Tibial nerve (tissue), 4 donors: ENCODE measurements around the gene PAQR4. TPM values are rescaled to one million over a fixed set of nuclear protein-coding genes. Genes with fewer than 3 reads are reported as not detected.

Source experiments
- DNase-seq, 2 donors: peaks; one replicate each; pipeline ENCODE4 v3.0.0-alpha.2; 2019; ENCODE audit warnings: low spot score in 2 of 2
- H3K27ac ChIP-seq, 4 donors: fragments of 200-600 bp; sonication (generic) in 3 of 4; one replicate each; pipeline ENCODE4 v1.5.1; 2017 to 2019; ENCODE audit warnings: mild to moderate bottlenecking in 1 of 4
- H3K27me3 ChIP-seq, 2 donors: fragments of 200-600 bp; sonication (generic) in 1 of 2; one replicate each; pipeline versions ENCODE4 v1.5.1 to v1.6.0; 2017 to 2019
- H3K36me3 ChIP-seq, 3 donors: fragments of 200-600 bp; sonication (generic); one replicate each; pipeline ENCODE4 v1.5.1; 2018 to 2019
- H3K4me1 ChIP-seq, 4 donors: fragments of 200-600 bp; sonication (generic) in 3 of 4; one replicate each; pipeline ENCODE4 v1.5.1; 2017 to 2019
- H3K4me3 ChIP-seq, 4 donors: fragments of 200-600 bp; sonication (generic) in 3 of 4; one replicate each; pipeline ENCODE4 v1.5.1; 2017 to 2019; ENCODE audit warnings: mild to moderate bottlenecking in 1 of 4, moderate library complexity in 1 of 4
- H3K9me3 ChIP-seq, 4 donors: fragments of 200-600 bp; sonication (generic) in 3 of 4; one replicate each; pipeline ENCODE4 v1.5.1; 2017 to 2019
- CTCF ChIP-seq, 5 experiments: fragments of 200-600 bp in 3 of 5; fragments of 450-650 bp in 2 of 5; sonication (generic) in 3 of 5; IDR thresholded peaks; one replicate each; pipeline ENCODE4 v1.5.1; 2016 to 2019; ENCODE audit warnings: antibody characterized with exemption in 5 of 5, mild to moderate bottlenecking in 3 of 5, moderate library complexity in 2 of 5
- EP300 ChIP-seq, 2 donors: sonication (generic); formaldehyde crosslinking; IDR thresholded peaks; one replicate each; pipeline ENCODE4 v1.6.1; 2017; ENCODE audit warnings: antibody characterized with exemption in 2 of 2, mild to moderate bottlenecking in 1 of 2
- POLR2A ChIP-seq, 2 donors: fragments of 450-650 bp; IDR thresholded peaks; one replicate each; pipeline ENCODE4 v1.6.1; 2017; ENCODE audit warnings: antibody characterized with exemption in 2 of 2, mild to moderate bottlenecking in 2 of 2, moderate library complexity in 2 of 2
- WGBS, 2 donors: methylation state at CpG; one replicate each; pipeline ENCODE4 v1.1.5; 2018; 5-methylcytosine and 5-hydroxymethylcytosine counted together
- total RNA-seq, 4 donors: library from RNA; depleted of rRNA; stranded (reverse); fragments of >200 nt; gene quantifications; one replicate each; pipeline ENCODE4 v1.1.0, GENCODE V29; 2016

Gene PAQR4
- total RNA-seq, 4 donors from 2014 or later, result 5.1 to 15.0 (median 7.9) TPM

- no peak overlapping the region for H3K4me3 ChIP-seq
- WGBS, 2 donors, result 40 to 56% methylated on average over 12 to 14 of the region's 27 CpGs
- peaks cover 0 to 74% of the 10 kb centered on the region in 2 donors for H3K27me3 ChIP-seq
- H3K9me3 ChIP-seq, result no peaks in the 10 kb centered on the region
- no peak for DNase-seq
- TF ChIP-seq POLR2A (IDR thresholded peaks at IDR 0.05) (no peak), CTCF (IDR thresholded peaks at IDR 0.05) (no peak), EP300 (IDR thresholded peaks at IDR 0.05) (no peak)
- H3K4me1 ChIP-seq, result peaks cover 0 to 14% (median under 1%) of the 10 kb centered on the region in 4 donors
- H3K27ac ChIP-seq, result no peak overlapping the region
- H3K36me3 ChIP-seq, result no peaks in the 10 kb centered on the region
Measured at GRCh38 chr16:3013491-3013951, 44.4 kb downstream of the PAQR4 start.

- Histone ChIP-seq H3K36me3 (no peaks in the 10 kb centered on the region), H3K4me3 (no peak overlapping the region), H3K4me1 (peaks cover 0 to 11% (median 0%) of the 10 kb centered on the region in 4 donors), H3K9me3 (no peaks in the 10 kb centered on the region), H3K27me3 (peaks cover 0 to 74% of the 10 kb centered on the region in 2 donors), H3K27ac (no peak overlapping the region)
- no peak for DNase-seq
- WGBS, 2 donors, result 45 to 57% methylated on average over 10 to 11 of the region's 12 CpGs
- TF ChIP-seq EP300 (IDR thresholded peaks at IDR 0.05), result no peak
- TF ChIP-seq CTCF (IDR thresholded peaks at IDR 0.05), result no peak
- TF ChIP-seq POLR2A (IDR thresholded peaks at IDR 0.05), result no peak
Measured at GRCh38 chr16:3013998-3014690, 45.0 kb downstream of the PAQR4 start.

- TF ChIP-seq POLR2A (IDR thresholded peaks at IDR 0.05) (no peak), CTCF (IDR thresholded peaks at IDR 0.05) (no peak), EP300 (IDR thresholded peaks at IDR 0.05) (no peak)
- 78 to 88% methylated on average over 6 of the region's 6 CpGs for WGBS, 2 donors
Measured at GRCh38 chr16:3014971-3015370, 45.8 kb downstream of the PAQR4 start.

GRCh38 chr16:3015865-3016521 is 46.8 kb downstream of the PAQR4 start:
- H3K9me3 ChIP-seq, result no peaks in the 10 kb centered on the region
- DNase-seq, result no peak
- no peaks in the 10 kb centered on the region for H3K36me3 ChIP-seq
- WGBS, 2 donors, result 75 to 83% methylated on average over 11 to 13 of the region's 13 CpGs
- peaks cover 0 to 58% of the 10 kb centered on the region in 2 donors for H3K27me3 ChIP-seq
- H3K27ac ChIP-seq, result no peak overlapping the region
- TF ChIP-seq EP300 (IDR thresholded peaks at IDR 0.05) (no peak), POLR2A (IDR thresholded peaks at IDR 0.05) (no peak), CTCF (IDR thresholded peaks at IDR 0.05) (no peak)
- H3K4me3 ChIP-seq, result no peak overlapping the region
- H3K4me1 ChIP-seq, result peaks cover 0 to 26% (median 7%) of the 10 kb centered on the region in 4 donors

More at GRCh38 chr16:3014971-3015370, 45.8 kb downstream of the PAQR4 start:
- Histone ChIP-seq H3K36me3 (no peaks in the 10 kb centered on the region), H3K4me1 (peaks cover 0 to 17% (median 5%) of the 10 kb centered on the region in 4 donors), H3K27me3 (peaks cover 0 to 67% of the 10 kb centered on the region in 2 donors), H3K27ac (no peak overlapping the region), H3K4me3 (no peak overlapping the region), H3K9me3 (no peaks in the 10 kb centered on the region)
- DNase-seq, result no peak

- DNase-seq, result no peak
- peaks cover 0 to 44% of the 10 kb centered on the region in 2 donors for H3K27me3 ChIP-seq
- WGBS, 2 donors, result 43 to 58% methylated on average over 12 to 18 of the region's 20 CpGs
- no peaks in the 10 kb centered on the region for H3K9me3 ChIP-seq
- no peak overlapping the region for H3K4me3 ChIP-seq
- TF ChIP-seq POLR2A (IDR thresholded peaks at IDR 0.05), result no peak
- no peak for TF ChIP-seq CTCF (IDR thresholded peaks at IDR 0.05)
- no peak overlapping the region for H3K27ac ChIP-seq
- H3K4me1 ChIP-seq, result peaks cover 0 to 40% (median 18%) of the 10 kb centered on the region in 4 donors
- H3K36me3 ChIP-seq, result no peaks in the 10 kb centered on the region
Measured at GRCh38 chr16:3017344-3017743, 48.2 kb downstream of the PAQR4 start.
